HG03108 (cell line): ENCODE measurements around the gene CAVIN3.
"Not testable (repeated sequence)": the region's sequence is repeated elsewhere in the genome, so short reads cannot be mapped to it uniquely, and the experiment has no call there.

Experiments
- ATAC-seq: cut with Tn5 transposase; IDR thresholded peaks from one replicate; pipeline ENCODE4 v1.9.1; 2021; ENCODE audit warnings: moderate library complexity; ENCODE audit not compliant: unreplicated experiment

Gene CAVIN3

DNA sequence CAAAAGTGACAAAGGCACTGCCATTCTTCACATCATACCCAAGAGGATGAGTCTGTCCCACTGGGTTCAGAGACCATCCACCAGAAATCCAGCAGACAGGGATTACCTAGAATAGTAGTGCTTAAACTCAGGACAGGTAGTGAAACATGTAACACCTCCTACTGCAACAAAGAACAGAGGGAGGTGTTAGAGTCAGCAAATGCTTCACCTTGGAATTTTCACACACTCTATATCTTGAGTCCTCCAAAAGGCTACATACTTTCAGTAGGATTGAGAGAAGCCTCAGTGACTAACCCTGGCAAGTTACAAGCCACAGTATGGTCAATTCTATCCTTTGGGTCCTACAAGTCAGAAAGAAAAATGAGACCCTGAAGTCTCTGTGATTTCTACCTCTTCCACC lies 6.0 kb upstream of the CAVIN3 start:
- no peak for ATAC-seq

DNA sequence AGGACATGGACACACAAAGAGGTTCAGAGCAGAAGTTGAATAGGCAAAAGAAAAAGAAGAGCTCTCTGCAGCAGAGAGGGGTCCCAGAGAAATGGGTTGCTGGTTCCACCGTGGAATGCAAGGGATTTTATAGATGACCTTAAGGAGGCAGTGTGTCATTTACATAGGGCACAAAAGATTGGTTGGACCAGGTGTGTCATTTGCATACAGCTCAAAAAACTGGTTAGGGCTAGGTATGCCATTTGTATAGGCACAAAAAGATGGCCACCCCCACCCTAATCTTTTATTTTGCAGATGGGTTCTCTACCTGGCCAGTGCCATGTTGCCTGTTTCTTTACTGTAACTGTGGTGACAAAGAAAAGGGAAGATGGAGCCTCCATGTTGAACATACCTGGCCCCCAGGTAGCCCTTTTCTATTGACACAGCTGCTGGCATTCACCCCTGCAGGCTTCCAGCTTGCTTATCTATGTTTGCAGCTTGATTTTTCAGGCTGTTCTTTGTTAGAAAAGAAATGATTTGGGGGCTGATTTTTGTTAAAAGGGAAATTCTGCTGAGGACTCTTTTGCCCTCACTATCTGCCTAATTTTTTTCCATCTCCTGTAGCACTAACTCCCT lies 3.1 kb upstream of the CAVIN3 start:
- no peak for ATAC-seq

DNA sequence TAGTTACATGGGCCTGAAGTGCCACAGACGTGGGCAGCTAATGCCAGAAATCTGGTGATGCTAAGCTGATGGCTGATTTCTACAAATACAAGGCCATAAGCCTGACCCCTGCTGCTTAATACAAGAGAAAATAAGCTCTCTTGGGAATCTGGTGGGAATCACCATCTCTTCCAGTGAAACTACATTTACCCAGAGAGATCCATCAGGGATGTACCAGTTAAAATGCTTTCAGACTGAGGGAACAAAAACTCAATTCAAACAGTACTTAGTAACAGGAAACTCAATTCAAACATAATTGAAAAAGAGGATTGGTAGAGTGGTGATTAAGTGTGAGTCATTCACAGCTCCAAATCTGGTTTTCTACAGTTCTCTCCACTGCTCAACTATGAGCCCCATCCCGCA lies 1.7 kb upstream of the CAVIN3 start:
- no peak for ATAC-seq

DNA sequence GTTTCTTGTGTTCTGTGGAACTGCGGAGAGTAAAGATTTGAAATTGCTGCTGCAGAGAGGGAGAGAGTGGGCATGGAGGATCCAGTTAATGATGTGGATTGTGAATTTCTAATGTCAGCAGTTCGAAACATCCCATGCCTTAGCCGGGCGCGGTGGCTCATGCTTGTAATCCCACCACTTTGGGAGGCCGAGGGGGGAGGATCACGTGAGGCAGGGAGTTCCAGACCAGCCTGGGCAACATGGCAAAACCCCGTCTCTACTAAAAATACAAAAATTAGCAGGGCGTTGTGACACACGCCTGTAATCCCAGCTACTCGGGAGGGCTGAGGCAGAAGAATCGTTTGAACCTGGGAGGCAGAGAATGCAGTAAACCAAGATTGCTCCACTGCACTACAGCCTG lies 1.1 kb upstream of the CAVIN3 start:
- no peak for ATAC-seq

DNA sequence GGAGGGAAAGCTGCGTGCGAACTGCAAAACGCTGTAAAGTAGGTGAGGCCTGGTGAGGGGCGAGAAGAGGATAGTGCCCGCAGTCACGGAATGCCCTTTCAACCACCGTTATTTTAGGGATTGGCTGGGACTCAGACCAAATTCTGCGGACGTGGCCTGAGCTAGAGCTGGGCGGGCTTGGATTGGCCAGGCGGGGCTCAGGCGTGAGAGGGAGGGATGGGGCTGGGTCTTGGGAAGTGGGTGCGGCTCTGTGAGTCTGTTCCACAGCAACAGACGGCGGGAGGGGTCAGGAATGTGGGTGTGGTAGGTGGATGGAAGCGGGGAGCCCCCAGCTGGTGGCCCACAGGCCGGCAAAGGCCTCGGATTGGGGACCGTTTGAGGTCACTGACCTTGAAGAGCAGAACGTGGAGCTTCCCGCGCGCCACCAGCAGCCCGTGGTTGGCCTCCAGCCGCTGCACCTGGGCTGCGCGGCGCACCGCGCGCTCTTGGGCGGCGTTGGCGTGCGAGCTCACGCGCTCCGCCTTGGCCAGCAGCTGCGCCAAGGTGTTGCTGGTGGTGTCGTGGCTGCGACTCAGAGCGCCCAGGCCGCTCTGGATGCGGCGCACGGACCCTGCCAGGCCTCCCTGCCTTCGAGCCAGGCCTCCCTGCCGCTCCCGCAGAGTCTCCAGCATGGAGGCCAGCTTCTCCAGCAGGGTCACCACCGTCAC lies 444 bp downstream of the CAVIN3 start:
- peak; percentile 35 for ATAC-seq

DNA sequence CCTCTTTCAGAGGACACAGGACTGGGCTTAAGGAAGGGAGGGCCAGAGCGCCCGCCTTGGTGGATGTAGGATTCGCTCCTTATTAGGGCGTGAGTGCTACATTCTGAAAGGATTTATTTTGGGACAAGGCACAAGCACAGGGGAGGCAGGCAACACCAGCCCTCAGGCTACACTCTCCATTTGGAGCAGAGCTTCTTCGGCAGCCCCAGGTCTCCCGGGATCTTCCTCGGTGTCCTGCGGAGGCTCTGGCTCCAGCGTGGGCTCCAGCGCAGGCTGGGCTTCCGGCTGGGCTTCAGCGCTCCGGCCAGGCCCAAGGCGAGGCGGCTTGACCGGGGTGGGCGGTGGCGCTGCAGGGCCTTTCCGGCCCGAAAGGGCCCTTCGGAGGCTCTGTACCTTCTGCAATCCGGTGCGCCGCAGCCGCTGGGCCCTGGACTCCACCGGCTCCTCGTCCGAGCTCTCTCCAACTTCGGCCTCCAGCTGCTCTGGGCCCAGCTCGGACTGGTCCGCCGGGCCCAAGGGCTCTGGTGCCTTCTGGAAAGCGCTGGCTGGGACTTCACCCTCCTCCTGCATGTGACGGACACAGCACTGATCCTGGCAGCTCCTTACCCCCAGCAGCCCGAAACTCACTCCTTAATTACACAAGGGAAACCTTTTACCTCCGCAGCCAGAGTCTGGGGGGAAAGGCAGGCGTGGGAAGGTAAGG lies 1.1 kb downstream of the CAVIN3 start:
- ATAC-seq = no peak

DNA sequence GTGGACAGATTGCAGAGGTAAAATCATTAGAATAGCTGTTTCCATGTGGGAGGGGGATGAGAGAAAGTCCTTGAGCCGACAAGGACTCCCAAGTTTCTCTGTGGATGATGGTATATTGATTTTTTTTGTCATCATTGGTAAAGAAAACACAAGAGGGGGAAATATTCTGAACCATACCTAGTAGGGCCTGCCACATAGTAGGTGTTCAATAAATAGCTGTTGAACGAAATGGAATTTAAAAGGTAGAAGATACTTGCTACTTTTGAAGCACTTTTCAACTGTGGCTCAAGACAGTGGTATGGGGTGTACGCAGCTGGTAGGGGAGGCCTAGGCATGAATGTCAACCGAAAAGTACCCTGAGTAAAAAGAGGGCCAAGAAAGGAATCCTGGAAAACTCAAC lies 2.1 kb downstream of the CAVIN3 start:
- ATAC-seq = no peak

DNA sequence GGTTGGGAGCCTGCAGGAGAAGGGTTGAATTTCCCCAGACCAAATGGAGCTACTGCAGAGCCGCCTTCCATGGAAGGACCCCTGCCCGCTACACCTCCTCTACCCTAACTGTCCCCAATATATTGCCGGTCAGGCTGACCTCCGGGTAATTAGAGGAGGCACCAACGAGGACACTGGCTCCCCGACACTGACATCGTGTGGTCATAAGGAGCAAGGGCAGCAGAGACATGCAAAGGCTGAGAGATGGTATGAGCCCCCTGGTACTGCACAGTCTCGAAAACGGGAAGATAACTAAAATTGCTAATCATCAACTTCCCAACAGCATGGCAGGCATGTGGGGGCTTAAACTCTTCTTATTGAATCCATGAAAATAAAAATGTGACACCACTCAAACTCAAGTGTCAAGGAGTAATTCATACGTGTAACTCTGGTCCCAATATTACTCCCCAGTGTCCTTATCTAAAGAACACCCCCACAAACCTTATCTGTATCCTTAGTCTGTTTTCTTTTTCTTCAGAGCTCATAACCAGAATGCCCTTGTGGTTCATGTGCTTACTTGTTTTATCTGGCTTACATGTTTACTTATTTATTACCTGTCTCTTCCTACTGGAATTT lies 4.4 kb downstream of the CAVIN3 start:
- peak; percentile 61 for ATAC-seq

DNA sequence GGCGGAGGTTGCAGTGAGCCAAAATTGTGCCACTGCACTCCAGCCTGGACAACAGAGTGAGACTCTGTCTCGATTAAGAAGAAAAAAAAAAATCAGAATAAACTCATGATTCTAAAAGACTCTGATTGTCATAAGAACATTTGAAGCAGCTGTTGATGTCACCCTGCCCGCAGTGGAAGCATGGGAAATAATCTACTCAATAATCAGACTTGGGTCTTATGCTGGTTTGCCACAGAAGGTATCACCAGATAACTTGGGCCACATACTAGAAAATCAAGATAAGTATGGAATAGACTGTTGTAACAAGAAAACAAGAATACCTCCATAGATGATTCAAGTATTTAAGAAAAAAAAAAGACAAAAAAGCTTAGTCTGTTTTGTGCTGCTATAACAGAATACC lies 8.2 kb downstream of the CAVIN3 start:
- no peak for ATAC-seq

DNA sequence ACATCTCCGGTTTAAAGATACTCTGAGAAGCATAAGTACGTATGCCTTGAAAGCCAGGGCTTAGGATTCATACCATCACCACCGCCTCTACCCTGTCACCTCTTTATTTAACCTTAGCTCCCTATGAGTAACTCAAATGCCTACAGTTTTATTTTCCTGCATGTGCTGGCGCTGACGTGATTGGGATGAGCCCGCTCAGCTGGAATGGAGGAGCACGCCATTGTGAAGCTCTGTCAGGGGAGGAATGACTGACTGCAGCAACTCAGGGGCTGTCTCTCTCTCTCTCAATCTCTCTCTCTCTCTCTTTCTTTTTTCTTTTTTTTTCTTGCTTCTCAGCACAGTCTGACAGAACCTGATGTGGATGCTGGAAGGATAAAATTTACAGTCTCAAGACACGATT lies 12.4 kb downstream of the CAVIN3 start:
- no peak for ATAC-seq

DNA sequence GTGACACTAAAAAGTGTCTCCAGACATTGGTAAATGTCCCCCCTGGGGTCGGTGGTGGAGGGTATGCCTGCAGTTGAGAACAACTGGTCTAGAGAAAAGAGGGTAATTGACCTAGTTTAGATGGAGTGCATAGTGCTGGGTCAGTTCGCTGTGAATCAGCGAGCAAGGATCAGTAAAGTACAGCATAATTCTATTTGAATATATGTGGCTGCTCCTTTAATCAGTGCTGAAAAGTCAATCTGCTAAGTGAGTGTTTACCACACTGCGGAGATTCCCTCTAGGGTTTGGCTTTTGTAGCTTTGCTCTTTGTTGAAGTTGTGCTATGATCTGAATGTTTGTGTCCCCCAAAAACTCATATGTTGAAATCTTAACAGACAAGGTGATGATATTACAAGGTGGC lies 15.0 kb downstream of the CAVIN3 start:
- no peak for ATAC-seq

DNA sequence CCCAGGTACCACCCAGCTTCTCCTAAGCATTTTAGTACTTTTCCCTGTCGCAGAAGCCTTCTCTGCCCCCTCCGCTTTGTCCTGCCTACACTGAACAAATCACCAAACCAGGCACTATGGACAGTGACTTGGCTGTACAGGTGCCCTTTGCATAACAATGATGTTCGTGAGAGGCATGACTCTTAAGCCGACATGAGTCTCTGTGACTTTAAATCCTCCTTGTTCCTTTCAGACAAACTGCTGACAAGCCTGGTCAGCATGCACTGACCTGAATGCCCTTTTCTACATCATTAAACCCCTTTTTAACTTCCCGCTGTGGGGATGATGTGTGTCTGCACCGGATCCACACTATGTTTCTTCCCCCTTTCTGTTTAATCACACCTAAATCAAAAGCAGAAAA lies 16.6 kb downstream of the CAVIN3 start:
- no peak for ATAC-seq

DNA sequence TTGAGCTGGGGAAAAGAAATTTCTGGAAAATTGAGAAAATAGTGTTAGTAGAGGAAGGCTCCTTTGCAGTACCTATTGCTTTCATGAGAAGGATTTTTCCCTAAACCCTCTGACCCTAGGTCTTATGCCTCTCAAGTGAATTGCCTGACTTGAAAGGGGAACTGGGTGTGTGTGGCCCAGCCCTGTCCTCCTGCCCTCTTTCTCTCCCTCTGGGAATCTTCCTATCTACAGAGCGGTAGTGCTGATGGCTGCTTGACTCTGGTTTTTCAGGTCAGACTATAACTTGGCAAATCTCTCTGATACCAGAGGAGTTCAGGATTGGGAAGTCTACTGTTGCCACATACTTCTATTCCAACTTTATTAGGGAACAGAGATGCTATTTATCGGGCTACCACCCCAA lies 19.2 kb downstream of the CAVIN3 start:
- no peak for ATAC-seq

DNA sequence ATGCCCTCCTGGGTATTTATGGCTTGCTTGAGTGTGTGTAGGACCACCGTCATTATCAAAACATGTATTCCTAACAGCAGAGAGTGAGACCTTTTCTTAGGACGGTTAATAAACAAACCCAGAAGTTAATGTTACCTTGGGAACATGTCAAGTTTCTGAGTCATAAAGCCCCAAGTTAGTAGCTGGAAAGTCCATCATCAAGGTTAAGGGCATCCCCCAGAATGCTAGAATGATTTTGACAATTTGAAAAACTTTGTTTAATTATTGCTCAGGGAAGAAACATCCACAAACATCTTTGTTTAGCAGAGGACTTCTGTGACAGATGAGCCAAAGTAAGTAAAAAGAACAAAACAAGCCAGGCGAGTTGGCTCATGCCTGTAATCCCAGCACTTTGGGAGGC lies 20.0 kb downstream of the CAVIN3 start:
- no peak for ATAC-seq

DNA sequence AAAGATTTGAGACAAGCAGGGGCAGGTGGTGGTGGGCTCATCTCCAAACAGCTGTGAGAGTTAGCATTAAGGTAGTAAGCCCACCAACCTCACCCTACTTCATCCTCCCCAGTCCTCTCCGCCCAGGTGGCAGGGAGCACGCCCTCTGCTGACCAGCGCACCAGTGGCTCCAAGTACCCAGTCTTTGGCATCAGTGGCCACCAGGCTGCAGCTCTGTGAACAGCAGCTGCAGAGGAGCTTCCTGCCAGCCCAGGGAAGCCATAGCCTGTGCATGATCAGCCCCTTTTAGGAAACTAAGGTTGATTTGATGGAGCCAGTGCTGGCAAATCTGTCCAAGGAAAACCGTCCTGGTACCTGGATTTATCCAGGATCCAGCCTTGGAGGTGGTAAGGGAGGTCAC lies 21.7 kb downstream of the CAVIN3 start:
- peak; percentile 86 for ATAC-seq

DNA sequence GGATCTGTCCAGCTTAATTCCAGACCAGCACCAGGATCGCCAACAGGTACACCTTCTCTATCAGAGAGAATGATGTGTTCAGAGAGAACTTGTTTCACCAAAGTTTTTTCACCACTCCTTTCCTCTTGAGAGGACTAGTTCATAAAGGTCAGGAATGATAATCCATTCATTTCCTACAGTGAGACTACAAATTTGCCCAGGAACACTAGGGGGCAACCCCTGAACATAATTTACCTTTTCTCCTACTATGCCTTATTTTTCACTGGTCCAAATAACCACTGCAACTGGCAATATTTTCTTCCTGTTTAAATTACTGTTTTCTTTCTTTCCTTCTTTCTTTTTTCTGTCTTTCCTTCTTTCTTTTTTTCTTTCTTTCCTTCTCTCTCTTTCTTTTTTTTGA lies 22.5 kb downstream of the CAVIN3 start:
- no peak for ATAC-seq

DNA sequence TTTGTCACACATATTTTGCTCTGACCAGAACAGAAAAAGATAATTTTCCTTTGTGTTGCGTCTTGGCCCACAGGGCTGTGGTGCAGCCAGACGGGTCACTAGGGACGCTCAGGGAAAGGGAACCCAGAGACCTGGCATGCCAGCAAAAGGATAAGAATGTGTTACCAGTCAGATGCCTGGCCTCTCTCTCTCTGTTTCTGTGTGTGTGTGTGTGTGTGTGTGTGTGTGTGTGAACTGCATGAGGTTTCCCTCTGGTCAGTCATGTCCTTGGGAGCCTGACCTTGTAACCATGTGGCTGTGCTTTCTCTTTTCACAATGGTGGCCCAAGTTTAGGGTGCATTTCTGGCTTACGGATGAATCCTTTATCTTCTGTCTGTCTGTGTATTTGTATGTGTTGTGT lies 35.3 kb downstream of the CAVIN3 start:
- ATAC-seq = no peak

DNA sequence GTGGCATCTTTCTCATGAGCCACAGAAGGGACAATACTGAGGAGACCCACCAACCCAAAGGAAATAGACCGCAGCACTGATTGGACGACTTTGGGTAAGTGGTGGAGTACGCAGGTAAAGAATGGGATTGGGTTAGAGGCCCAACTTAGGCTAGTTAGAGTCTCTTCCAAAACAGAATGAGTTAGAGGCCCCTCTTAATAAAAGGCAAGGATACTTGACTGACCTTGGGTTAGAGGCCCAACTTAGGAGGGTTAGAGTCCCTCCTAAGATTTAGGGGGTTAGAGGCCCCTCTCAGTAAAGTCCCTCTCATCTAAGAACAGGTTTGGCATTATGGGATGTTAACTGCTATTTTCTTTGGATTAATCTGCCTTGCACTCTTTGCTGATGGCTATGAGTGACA lies 36.1 kb downstream of the CAVIN3 start:
- no peak for ATAC-seq

DNA sequence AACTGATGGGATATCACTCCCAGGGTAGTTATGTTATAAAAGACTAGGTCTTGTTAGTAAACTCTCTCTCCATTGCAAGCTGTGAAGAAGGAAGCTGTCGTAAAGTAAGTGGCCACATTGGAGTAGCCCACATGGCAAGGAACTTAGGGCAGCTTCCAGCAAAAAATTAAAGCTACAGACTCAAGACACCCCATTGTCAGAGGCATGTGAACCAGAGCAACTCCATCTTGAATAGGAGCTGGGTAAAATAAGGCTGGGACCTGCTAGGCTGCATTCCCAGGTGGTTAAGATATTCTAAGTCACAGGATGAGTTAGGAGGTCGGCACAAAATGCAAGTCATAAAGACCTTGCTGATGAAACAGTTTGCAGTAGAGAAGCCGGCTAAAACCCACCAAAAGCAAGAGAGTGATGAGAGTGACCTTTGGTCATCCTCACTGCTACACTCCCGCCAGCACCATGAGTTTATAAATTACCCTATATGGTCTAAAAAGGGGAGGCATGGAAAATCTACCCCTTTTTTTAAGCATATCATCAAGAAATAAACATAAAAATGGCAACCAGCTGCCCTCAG lies 36.8 kb downstream of the CAVIN3 start:
- no peak for ATAC-seq

DNA sequence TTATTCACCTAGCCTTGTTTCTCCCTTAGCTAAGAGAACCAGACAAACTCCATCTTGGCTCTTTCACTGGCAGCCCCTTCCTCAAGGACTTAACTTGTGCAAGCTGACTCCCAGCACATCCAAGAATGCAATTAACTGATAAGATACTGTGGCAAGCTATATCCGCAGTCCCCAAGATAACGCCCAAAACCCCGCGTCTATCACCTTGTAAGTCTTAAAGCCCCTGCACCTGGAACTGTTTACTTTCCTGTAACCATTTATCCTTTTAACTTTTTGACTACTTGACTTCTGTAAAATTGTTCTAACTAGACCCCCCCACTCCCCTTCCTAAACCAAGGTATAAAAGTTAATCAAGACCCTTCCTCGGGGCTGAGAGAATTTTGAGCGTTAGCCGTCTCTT lies 39.5 kb downstream of the CAVIN3 start:
- ATAC-seq = not testable (repeated sequence)

DNA sequence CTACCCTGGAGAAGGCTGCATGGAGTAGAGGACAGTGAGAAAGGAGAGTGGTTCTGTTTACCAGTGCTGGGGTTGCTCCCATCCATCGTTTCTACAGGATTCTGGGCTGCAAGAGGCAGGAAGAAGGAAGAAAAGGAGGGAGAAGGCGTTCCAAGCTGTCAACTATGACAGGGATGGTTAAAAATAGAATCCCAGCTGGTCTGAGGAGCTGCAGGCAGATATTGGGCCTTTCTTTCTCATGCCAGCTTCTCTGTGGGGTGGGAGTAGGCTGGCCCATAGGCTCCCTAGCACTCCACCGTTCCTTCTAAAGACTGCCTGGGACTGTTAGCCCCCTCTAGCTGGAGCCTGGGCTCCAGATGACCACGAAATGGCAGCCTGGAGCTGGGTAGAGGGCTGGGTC lies 47.1 kb downstream of the CAVIN3 start:
- ATAC-seq = no peak

DNA sequence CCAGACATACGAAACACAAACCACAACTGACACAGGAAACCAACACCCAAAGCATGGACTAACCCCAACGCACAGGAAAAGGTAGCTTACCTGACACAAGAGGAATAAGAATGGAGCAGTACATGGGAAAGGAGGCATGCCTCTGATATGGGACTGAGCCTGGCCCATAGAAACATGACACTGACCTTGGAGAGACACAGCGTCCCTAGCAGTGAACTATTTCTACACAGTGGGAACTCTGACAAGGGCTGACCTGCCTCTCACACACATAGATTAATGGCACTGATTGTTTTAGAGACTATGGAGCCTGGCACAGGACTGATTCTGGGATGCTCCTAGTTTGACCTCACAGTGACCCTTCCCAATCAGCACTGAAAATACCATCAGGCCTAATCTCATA lies 48.7 kb downstream of the CAVIN3 start:
- no peak for ATAC-seq
